Rectal smooth muscle tissue (tissue), 1 donor: ENCODE data around the gene PBX3.

Source experiments
- H3K27ac ChIP-seq: one replicate; pipeline ENCODE4 v1.7.0; 2013; ENCODE audit warnings: low read depth, low read length, inconsistent platforms
- H3K27me3 ChIP-seq: one replicate; pipeline ENCODE4 v1.7.0; 2013; ENCODE audit warnings: low read length; ENCODE audit not compliant: control insufficient read depth, insufficient read depth
- H3K36me3 ChIP-seq: one replicate; pipeline ENCODE4 v1.7.0; 2013; ENCODE audit warnings: low read length; ENCODE audit not compliant: control insufficient read depth, insufficient read depth
- H3K4me1 ChIP-seq: one replicate; pipeline ENCODE4 v1.7.0; 2013; ENCODE audit warnings: low read length; ENCODE audit not compliant: control insufficient read depth, insufficient read depth
- H3K4me3 ChIP-seq: one replicate; pipeline ENCODE4 v1.7.0; 2013; ENCODE audit warnings: low read length
- H3K9ac ChIP-seq: one replicate; pipeline ENCODE4 v1.7.0; 2013; ENCODE audit warnings: low read length

The PBX3 gene

GRCh38 chr9:125750627-125751011, 3.4 kb downstream of the PBX3 start:
- Histone ChIP-seq H3K27me3 (no peaks in the 10 kb centered on the region), H3K9ac (no peak overlapping the region), H3K27ac (peak overlapping the region; percentile 85), H3K36me3 (no peaks in the 10 kb centered on the region), H3K4me3 (peak overlapping the region; percentile 69), H3K4me1 (peaks cover 10% of the 10 kb centered on the region)

- no peaks in the 10 kb centered on the region for H3K36me3 ChIP-seq
Measured at GRCh38 chr9:125752070-125752628, 5.0 kb downstream of the PBX3 start.

GRCh38 chr9:125754096-125754495, 6.9 kb downstream of the PBX3 start:
- peaks cover 13% of the 10 kb centered on the region for H3K4me1 ChIP-seq
- no peak overlapping the region for H3K27ac ChIP-seq
- no peak overlapping the region for H3K4me3 ChIP-seq
- H3K9ac ChIP-seq: no peak overlapping the region
- no peaks in the 10 kb centered on the region for H3K36me3 ChIP-seq
- H3K27me3 ChIP-seq: no peaks in the 10 kb centered on the region

More at GRCh38 chr9:125752070-125752628, 5.0 kb downstream of the PBX3 start:
- Histone ChIP-seq H3K4me1 (peaks cover 9% of the 10 kb centered on the region), H3K4me3 (no peak overlapping the region), H3K9ac (no peak overlapping the region), H3K27me3 (no peaks in the 10 kb centered on the region), H3K27ac (no peak overlapping the region)

- Histone ChIP-seq H3K4me3 (no peak overlapping the region), H3K36me3 (no peaks in the 10 kb centered on the region), H3K4me1 (peaks cover 21% of the 10 kb centered on the region), H3K27me3 (no peaks in the 10 kb centered on the region), H3K27ac (no peak overlapping the region), H3K9ac (no peak overlapping the region)
Measured at GRCh38 chr9:125755340-125755739, 8.2 kb downstream of the PBX3 start.

- Histone ChIP-seq H3K27ac (no peak overlapping the region), H3K27me3 (no peaks in the 10 kb centered on the region), H3K4me1 (peaks cover 21% of the 10 kb centered on the region), H3K36me3 (no peaks in the 10 kb centered on the region), H3K4me3 (no peak overlapping the region), H3K9ac (no peak overlapping the region)
Measured at GRCh38 chr9:125756518-125756917, 9.3 kb downstream of the PBX3 start.

GRCh38 chr9:125757834-125758233, 10.7 kb downstream of the PBX3 start:
- no peak overlapping the region for H3K27ac ChIP-seq
- no peaks in the 10 kb centered on the region for H3K36me3 ChIP-seq
- no peaks in the 10 kb centered on the region for H3K27me3 ChIP-seq
- H3K4me3 ChIP-seq: no peak overlapping the region
- peaks cover 27% of the 10 kb centered on the region for H3K4me1 ChIP-seq
- no peak overlapping the region for H3K9ac ChIP-seq

- H3K9ac ChIP-seq: no peak overlapping the region
- no peaks in the 10 kb centered on the region for H3K36me3 ChIP-seq
- peaks cover 33% of the 10 kb centered on the region for H3K4me1 ChIP-seq
- peak overlapping the region; percentile 44 for H3K4me3 ChIP-seq
- no peaks in the 10 kb centered on the region for H3K27me3 ChIP-seq
- no peak overlapping the region for H3K27ac ChIP-seq
Measured at GRCh38 chr9:125758986-125759763, 12.0 kb downstream of the PBX3 start.

GRCh38 chr9:125759764-125760129, 12.6 kb downstream of the PBX3 start:
- peaks cover 34% of the 10 kb centered on the region for H3K4me1 ChIP-seq
- H3K36me3 ChIP-seq: no peaks in the 10 kb centered on the region
- H3K4me3 ChIP-seq: peak overlapping the region; percentile 44
- no peak overlapping the region for H3K27ac ChIP-seq
- no peaks in the 10 kb centered on the region for H3K27me3 ChIP-seq
- no peak overlapping the region for H3K9ac ChIP-seq

GRCh38 chr9:125760537-125760936, 13.4 kb downstream of the PBX3 start:
- H3K4me3 ChIP-seq: no peak overlapping the region
- H3K27ac ChIP-seq: no peak overlapping the region
- H3K9ac ChIP-seq: no peak overlapping the region
- H3K4me1 ChIP-seq: peaks cover 30% of the 10 kb centered on the region
- no peaks in the 10 kb centered on the region for H3K27me3 ChIP-seq
- H3K36me3 ChIP-seq: no peaks in the 10 kb centered on the region

GRCh38 chr9:125761676-125762450, 14.7 kb downstream of the PBX3 start:
- Histone ChIP-seq H3K27ac (no peak overlapping the region), H3K4me1 (peaks cover 30% of the 10 kb centered on the region), H3K36me3 (no peaks in the 10 kb centered on the region), H3K27me3 (no peaks in the 10 kb centered on the region), H3K9ac (no peak overlapping the region), H3K4me3 (no peak overlapping the region)

- H3K27ac ChIP-seq: no peak overlapping the region
- no peaks in the 10 kb centered on the region for H3K27me3 ChIP-seq
- no peak overlapping the region for H3K4me3 ChIP-seq
- H3K4me1 ChIP-seq: peaks cover 31% of the 10 kb centered on the region
- H3K9ac ChIP-seq: no peak overlapping the region
- no peaks in the 10 kb centered on the region for H3K36me3 ChIP-seq
Measured at GRCh38 chr9:125763394-125763801, 16.2 kb downstream of the PBX3 start.

GRCh38 chr9:125764198-125764597, 17.0 kb downstream of the PBX3 start:
- no peak overlapping the region for H3K4me3 ChIP-seq
- H3K36me3 ChIP-seq: no peaks in the 10 kb centered on the region
- no peak overlapping the region for H3K27ac ChIP-seq
- H3K4me1 ChIP-seq: peaks cover 27% of the 10 kb centered on the region
- H3K27me3 ChIP-seq: no peaks in the 10 kb centered on the region
- H3K9ac ChIP-seq: no peak overlapping the region
